Measurements from ENCODE around the gene TMEM218.
"Not testable (repeated sequence)": the region's sequence is repeated elsewhere in the genome, so short reads cannot be mapped to it uniquely, and the experiment has no call there.

TMEM218 gene

GRCh38 chr11:125074511-125075241 lies 36.8 kb downstream of the TMEM218 start:
- no peak for DNase-seq

DNA sequence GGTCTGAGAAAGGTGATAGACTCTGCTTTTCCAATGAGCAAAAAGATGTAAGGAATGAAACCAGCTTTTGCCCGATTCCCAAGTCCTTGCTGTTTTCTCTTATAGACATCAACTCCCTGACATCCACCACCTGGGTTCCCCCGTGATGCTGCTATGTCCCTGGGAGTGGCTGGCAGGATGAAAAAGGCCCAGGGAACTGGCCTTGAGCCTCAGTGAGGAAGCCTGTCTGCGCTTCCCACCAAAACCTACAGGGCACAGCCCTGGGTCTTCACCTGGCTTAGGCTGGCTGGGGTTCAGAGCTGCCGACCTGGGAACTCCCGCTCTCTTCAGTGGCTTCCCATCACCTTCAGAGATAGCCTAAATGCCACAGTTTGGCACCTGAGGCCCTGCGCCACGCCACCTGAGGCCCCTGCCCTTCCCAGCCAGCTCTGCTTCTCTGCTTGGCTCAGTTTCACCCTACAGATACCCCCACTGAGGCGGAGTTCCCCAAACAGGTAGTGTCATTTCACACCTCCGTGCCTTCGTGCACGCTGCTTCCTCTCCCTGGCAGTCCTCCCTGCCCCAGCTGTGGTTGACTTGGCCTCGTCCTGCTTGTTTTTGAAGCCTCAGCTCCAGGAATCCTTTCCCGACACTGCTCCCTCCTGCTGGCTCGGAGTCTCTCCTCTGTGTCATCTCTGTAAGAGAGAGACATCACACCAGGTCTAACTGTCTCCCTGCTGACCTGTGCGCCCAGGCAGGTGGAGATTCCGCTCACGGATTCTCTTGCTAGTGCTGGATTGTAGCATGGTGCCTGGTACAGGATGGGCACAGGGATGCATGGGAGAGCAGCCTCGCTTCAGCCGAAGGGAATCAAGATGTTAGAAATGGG lies 37.6 kb downstream of the TMEM218 start:
- DNase-seq = no peak

- DNase-seq = no peak
Measured at GRCh38 chr11:125072961-125073590, 38.4 kb downstream of the TMEM218 start.

GRCh38 chr11:125072218-125072960 lies 39.0 kb downstream of the TMEM218 start:
- DNase-seq = no peak

DNA sequence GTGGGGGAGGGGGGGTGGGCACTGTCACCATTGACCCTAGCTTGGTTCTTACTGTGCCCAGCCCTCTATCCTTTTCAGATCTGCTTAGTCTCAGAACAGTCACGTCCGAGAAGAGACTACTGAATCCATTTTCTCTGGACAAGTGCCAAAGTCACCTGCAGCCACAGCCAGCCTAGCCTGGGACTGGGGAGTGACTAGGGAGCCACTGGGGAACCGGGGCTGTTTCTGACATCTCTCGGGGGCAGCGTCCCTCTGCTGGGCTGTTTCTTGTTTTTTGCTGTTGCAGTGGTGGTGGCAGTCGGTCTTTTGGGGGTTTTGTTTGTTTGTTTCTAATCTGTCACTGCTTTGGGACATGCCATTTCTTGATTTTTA lies 39.6 kb downstream of the TMEM218 start:
- DNase-seq = no peak

DNA sequence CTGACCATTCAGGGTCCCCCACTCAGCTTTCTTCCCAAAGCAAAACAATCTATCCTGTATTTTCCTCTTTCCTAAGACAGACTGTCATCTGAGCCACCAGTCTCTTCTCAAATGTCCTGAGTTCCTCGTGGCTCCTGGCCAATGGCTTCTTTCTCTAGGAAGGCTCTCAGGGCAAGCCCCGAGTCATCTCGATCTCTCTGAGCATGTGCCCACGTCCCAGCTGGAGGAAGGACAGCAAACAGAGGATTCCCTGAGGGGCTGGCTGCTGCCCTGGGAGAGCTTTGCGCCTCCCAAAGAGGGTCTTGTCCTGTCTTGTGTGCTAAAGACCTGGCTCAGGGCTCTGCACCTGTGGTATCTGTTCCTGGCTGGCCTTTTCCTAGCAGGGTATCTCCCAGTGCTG lies 40.0 kb downstream of the TMEM218 start:
- no peak for DNase-seq

DNA sequence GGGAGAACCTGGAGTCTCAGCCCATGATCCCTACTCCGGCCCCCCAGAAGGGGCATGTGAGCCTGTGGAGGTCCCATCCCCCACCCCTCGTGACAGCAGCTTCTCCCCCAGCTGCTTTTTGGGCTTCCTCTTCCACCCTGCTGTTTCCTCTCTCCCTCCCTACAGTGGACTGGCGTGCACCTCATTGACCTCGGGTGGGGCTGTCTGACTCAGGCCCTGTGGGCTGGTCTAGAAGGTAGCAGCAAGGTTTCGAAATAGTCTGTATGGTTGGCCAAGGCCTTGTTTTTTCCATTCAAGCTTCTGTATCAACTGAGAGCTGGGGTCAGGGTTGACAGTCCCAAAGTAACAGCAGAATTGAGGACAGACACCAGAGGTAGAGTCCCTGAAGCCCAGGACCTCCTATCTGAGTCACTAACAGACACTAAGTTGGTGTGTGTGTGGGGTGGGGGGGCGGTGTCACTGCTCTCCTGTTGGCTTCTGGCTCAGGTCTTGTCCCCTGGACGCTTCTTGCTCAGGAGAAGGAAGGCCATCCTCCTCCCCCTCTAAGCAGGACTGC lies 40.6 kb downstream of the TMEM218 start:
- no peak for DNase-seq

- no peak for DNase-seq
Measured at GRCh38 chr11:125069796-125070195, 41.6 kb downstream of the TMEM218 start.

GRCh38 chr11:125069008-125069407 lies 42.4 kb downstream of the TMEM218 start:
- DNase-seq = no peak

GRCh38 chr11:125068368-125068767 lies 43.1 kb downstream of the TMEM218 start:
- no peak for DNase-seq

DNA sequence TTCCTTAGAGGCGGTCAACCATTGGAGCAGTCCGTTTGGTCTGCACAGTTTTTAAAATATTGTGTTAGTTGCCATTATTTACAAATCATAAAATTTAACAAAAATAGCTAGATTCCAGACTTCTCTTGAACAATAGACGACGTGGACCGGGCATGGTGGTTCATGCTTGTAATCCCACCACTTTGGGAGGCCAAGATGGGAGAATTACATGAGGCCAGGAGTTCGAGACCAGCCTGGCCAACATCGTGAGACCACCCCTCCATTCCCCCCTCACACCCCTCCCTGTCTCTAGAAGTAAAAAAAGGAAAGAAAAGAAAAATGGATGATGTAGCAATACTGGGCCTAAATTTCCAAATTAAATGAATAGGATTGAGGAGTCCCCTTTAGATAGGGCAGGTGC lies 47.4 kb downstream of the TMEM218 start:
- no peak for DNase-seq

DNA sequence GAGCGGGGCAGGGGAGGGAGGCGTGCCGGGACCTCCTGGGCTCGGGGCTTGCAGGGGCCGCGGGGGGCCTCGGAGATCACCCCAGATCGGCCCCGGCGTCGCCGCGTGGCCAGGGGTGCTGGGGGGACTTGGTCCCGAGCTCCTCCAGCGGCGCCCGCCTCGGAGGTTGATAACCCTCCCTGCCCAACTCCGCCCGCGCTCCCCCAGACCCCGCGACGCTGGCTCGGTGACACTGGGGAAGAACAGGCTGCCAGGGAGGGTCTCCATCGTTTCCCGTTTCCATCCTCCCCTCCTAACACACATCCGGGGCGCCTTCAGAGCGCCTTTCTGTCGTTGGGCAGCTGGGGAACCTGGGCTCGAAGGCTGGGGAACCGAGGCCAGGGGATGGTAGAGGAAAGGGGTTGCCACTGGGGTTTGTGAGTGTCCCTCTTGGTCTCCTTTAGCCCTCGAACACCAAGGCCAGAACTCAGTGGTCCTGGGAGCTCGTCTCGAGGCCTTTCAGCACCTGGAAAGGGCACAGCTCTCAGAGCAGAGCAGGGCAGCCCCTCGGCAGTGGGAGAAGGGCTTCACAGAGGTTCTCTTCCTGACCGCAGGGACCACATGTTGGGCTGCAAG lies 47.9 kb downstream of the TMEM218 start:
- DNase-seq = no peak

DNA sequence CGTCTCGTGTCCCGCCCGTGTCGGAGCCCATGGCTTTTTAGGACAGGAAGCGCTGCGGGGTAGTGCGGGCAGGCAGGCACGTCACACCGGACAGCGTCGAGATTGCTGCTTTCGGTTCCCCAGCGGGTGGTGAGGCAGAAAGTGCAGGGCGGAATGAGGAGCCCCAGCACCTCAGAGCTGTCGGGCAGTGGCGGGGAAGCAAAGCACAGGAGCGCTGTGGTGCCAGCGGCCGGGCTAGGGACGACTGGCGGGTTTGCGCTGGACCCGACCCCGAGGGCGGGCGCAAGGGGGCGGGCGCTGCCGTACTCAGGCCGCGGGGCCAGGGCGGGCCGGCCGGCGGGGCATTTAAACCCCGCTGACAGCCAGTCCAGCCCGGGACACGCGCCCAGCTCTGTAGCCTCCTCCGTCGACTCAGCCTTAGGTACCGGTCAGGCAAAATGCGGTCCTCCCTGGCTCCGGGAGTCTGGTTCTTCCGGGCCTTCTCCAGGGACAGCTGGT lies 48.4 kb downstream of the TMEM218 start, which contains the start of gene SLC37A2:
SLC37A2 (plus strand) TSS at position 375 of the 498 bp plus-strand sequence; CDS start at position 438, 63 bp downstream.
- no peak for DNase-seq

DNA sequence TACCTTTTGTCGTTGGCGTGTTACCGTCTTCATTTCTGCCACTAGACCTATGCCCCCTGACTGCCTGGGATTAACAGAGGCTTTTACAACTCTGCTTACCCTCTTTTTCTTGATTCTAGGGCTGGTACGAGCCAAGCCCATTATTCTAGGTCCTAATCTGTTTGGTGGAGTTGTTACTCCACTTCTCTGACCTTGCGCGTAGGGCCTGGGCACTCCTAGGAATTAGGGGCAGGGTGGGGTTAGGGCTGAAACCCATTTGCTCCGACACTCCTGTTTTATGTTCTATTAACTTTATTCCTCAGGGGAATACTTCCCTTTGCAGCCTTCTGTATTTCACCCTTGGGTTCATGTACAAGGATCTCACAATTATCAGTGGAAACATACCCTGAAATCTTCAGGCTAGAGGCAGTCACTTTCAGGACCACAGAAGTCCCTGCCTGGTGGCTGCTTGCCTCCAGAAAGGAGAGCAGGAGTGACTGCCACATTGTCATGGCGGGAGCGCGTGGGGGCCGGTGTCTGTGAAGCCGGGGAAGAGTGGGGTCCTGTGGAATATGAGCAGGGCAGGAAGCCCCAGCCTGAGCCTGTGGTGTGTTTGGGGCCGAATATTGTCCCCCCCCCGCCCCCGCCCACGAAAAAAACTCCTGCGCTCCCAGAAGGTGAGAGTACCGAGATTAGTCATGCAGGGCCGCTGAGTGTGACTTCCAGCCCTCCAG lies 49.1 kb downstream of the TMEM218 start:
- DNase-seq = no peak

DNA sequence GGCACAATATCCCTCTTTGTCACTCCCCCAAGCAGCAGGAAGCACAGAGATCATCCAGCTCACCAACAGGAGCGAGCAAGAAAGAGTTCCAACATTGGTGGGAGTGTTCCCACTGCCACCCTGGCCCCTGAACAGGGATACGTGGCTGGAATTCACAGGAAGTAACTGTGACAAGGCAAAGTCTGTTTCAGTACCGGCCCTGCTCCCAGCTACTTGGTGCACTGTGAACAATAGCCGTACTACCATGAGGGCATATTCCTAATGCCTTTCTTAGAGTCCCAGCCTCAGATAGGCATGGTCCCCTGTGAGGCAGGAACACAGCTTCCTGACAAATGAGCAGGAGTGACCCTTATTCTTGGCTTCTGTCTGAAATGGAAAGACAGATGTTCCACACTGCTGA lies 50.1 kb downstream of the TMEM218 start:
- no peak for DNase-seq

DNA sequence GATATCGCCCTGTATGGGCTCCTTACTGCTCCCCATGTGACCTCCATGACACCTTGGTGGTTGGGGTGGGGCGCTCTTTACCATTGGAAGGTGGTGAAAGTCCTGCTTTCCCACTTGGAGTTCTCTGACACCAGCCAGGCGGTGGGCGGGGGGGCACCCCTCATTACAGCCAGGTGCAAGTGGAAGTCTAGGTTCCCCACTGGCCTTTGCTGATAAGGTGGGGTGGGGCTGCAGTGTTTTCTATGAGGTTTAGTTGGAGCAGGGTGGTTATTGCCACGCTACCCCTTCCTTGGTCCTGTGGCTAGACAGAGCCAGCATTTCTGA lies 53.8 kb downstream of the TMEM218 start:
- no peak for DNase-seq

DNA sequence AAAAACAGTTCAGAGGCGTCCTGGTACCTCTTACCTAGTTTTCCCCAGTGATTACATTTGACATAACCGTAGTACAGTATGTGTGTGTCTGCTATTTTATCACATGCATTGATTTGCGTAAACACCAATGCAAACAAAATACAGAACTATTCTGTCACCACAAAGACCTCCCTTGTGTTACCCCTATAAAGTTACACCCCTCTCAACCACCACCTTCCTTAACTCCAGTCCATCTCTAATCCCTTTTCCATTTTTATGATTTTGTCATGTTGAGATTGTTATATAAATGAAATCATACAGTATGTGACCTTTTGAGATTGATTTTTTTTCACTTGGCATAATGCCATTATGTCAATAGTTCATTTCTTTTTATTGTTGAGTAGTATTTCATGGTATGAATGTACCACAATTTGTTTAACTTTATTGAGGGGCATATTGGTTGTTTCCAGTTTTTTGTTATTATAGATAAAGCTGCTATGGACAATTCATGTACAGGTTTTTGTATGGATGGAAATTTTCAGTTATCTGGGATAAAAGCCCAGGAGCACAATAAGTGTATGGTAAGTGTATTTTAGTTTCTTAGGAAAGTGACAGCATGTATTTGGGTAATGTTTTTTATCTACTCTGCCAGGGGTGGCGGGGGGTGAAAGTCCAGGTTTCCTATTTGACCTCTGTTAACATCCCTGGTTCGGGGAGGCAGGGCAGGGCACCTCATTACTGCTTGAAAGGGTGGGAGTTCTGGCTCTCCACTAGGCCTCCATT lies 54.3 kb downstream of the TMEM218 start:
- DNase-seq = no peak

GRCh38 chr11:125056111-125056510 lies 55.3 kb downstream of the TMEM218 start:
- not testable (repeated sequence) for DNase-seq

DNA sequence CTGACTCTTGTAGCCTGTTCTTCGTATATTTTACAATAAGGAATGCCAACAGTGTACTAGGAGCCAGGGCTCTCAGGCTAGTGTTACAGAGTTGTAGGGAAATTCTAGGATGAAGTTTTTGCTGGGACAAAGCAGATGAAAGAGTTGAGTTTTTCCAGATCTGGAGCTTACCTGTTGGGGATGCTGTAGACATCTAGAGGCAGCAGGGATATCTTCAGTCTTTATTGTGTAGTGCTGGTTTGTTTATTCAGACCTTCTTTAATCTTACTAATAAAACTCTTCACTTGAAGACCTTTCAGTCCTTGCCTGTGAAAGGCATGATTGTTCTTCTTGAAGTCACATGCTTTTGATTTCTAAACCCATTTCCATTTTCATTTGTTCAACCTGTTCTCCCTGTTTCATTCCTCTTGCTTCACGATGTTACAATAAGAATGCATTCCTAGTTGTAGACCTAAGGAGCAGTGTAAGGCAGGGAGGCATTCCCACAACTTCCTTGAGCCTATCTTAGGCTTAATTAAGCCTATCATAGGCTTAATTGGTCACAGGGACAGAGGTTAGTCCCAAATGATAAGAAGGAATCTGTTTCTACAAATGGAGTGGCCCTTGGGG lies 56.2 kb downstream of the TMEM218 start:
- DNase-seq = no peak

DNA sequence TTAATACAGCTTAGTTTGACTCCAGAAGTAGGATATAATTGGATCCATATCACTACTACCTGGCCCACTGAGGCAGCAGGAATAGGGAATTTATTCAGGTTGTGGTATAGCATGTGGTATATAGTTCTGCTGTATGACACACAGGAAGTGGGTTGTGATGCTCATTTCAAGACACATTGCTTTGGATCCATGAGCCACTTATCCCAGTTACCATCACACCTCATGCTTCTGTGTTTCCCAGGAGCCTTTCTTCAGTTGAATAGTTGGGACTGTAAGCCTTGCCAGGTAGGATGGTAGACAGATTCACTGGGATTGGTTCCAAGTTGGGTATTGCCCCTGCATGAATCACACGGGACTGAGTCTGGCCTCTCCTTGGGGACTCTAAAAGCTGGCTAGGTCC lies 58.3 kb downstream of the TMEM218 start:
- DNase-seq = no peak
